C4-2B (cell line): ENCODE measurements around the gene PTPRM.

Source experiments
- ZFX ChIP-seq: fragments of 450-650 bp; IDR thresholded peaks from 2 replicates; pipeline ENCODE4 v1.6.1; 2017
- TF ChIP-seq, protein P1 (sequence below): fragments of 450-650 bp; conservative IDR thresholded peaks from 2 replicates; pipeline ENCODE4 v1.5.1; 2017; ENCODE audit warnings: mild to moderate bottlenecking

GRCh38 chr18:8176554-8176953, 609.4 kb downstream of the PTPRM start:
- TF ChIP-seq, protein P1, sequence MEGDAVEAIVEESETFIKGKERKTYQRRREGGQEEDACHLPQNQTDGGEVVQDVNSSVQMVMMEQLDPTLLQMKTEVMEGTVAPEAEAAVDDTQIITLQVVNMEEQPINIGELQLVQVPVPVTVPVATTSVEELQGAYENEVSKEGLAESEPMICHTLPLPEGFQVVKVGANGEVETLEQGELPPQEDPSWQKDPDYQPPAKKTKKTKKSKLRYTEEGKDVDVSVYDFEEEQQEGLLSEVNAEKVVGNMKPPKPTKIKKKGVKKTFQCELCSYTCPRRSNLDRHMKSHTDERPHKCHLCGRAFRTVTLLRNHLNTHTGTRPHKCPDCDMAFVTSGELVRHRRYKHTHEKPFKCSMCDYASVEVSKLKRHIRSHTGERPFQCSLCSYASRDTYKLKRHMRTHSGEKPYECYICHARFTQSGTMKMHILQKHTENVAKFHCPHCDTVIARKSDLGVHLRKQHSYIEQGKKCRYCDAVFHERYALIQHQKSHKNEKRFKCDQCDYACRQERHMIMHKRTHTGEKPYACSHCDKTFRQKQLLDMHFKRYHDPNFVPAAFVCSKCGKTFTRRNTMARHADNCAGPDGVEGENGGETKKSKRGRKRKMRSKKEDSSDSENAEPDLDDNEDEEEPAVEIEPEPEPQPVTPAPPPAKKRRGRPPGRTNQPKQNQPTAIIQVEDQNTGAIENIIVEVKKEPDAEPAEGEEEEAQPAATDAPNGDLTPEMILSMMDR, result no peak
- no peak for TF ChIP-seq ZFX
